Right kidney (tissue), 1 donor: ENCODE data around the gene ARHGAP22.

ENCODE experiments used
- DNase-seq: peaks from one replicate; pipeline ENCODE4 v3.0.0-alpha.2; 2016

Gene ARHGAP22

DNA sequence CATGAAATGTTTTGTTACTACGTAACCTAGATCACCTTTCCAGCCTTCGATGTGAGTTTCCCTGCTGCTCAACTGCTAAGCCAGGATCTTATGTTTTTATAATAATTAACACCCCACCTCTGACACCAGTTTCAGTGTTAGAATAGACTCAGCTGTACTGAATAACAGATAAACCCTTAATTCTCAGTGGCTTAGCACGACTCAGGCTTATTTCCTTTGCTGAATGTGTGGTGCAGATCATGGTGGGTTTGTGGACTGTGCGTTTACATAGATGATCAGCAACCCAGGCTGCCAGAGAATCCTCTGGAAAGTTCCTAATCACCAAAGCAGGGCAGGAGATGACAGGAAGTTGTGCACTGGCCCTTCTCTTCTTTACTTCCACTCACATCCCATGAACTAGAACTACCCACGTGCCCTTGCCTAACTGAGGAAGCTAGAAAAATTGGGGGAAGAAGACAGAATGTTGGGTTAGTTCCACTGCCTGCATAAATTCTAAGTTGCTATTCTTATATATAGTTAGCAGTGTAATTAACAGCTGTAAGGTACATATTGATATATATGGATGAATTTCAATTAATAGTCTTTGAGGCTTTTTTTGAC is 186.6 kb downstream of the ARHGAP22 start:
- no peak for DNase-seq

DNA sequence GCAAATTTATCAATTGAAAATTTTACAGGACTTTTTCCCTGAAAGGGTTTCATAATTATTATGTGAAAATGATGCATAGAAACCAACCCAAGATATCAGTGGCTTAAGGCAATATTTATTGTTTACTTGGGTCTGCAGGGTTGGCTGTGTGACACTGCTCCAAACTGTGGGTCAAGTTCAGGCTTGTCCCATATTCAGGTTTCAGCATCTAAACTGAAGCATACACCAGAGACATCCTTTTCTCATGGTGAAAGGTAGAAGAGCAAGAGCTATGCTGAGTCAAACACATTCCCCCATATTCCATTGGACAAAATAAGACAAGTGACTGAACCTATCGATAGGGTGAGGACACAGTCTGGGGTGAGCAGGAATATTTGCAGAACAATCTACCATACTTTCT is 187.5 kb downstream of the ARHGAP22 start:
- no peak for DNase-seq

DNA sequence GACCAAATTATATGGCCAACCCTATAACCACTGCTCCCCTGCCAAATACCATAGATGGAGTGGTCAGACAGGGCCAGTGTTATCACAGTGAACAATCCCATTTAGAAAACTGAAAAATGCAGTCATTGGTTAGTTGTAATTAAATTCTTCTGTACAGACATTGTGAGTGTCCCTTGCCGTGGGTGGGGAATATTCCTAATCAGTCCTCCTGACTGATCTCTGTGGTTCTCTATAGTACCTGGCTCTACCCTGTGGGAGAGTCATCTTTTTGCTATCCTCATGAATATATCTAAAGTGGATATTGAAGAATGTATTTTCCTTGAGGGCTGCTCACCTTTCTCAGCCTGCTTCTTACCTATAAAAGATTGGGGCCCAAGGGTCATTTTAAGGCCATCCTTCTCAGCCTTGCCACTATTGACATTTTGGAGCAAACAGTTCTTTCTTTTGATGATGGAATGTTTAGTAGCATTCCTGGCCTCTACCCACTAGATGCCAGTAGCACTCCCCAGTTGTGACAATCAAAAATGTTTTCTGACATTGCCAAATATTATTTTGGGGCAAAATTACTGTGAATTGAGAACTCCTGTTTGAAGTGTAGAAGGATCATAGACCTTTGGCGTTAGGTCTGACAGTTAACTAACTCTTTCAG is 188.2 kb downstream of the ARHGAP22 start:
- DNase-seq: no peak

DNA sequence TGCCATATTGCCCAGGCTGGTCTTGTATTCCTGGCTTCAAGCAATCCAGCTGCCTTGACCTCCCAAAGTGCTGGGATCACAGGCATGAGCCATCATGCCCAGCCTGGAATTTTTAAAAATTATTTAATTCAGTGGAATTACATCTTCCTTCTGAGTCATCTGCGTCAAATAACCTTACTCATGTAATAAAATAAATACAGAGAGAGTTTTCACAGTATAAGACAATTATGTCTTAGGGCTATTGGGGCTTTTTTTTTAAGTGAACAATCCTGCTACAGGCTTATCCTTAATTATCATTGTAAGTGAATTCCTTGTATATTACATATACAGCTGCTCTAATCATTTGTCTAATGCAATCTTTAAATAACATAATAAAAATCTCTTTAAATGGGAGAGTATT is 190.1 kb downstream of the ARHGAP22 start:
- no peak for DNase-seq

- no peak for DNase-seq
Measured at GRCh38 chr10:48414160-48414559, 190.7 kb downstream of the ARHGAP22 start.

DNA sequence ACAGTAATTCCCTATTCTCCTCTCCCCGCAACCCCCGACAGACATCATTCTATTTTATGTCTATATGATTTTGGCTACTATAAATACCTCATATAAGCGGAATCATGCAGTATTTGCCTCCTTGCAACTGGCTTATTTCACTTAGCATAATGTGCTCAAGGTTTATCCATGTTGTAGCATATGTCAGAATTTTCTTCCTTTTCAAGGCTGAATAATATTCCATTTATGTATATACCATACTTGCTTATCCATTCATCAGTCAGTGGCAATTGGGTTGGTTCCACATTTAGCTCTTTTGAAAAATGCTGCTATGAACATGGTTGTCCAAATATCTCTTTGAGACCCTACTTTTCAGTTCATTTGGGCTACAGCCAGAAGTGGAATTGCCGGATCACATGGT is 191.9 kb downstream of the ARHGAP22 start:
- no peak for DNase-seq

DNA sequence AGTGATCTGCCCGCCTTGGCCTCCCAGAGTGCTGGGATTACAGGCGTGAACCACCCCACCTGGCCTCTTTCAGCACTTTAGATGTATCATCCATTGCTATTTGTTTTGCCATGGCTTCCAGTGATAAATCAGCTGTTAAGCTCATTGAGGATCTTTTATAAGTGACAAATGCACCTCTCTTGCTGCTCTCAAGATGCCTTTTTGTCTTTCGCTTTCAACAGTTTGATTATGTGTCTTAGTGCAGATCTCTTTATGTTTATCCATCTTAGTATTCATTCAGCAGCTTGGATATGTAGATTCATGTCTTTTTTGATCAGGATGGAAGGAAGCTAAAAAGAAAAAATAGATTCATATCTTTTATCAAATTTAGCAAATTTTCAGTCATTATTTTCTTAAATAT is 192.8 kb downstream of the ARHGAP22 start:
- DNase-seq: no peak

DNA sequence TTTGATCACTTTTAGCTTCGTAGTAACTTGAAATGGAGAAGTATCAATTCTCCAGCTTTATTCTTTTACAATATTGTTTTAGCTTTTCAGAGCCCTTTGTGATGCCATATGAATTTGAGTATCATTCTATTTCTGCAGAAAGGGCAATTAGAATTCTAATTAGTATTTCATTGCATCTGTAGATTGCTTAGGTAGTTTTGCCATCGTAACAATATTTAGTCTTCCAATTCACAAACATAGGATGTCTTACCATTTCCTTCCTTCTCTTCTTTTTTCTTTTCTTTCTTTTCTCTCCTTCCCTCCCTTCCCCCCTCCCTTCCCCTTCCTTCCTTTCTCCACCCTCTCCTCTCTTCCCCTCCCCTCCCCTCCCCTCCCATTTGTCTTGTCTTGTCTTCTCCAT is 193.4 kb downstream of the ARHGAP22 start:
- no peak for DNase-seq

GRCh38 chr10:48410503-48410902 is 194.4 kb downstream of the ARHGAP22 start:
- DNase-seq: no peak

- no peak for DNase-seq
Measured at GRCh38 chr10:48406658-48407057, 198.2 kb downstream of the ARHGAP22 start.

DNA sequence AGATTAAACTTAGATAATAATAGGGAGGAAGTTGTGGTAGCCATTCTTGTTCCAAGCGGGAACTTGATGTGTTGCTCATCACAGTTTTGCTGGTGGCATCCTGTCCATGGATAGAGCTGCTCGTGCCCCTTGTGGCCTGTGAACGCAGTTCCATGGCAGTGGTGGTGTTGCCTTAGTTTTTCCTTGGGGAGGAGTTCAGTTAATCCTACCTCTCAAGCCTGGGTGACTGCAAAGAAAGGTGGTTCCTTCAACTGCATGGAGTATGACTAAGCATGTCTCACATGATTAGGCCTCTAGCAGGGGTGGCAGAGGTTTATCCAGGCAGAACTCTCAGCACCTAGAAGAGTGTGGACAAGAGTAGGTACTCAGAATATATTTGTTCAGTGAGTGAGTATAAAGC is 198.7 kb downstream of the ARHGAP22 start:
- DNase-seq: no peak

GRCh38 chr10:48404646-48405045 is 200.2 kb downstream of the ARHGAP22 start:
- no peak for DNase-seq

GRCh38 chr10:48400850-48401220 is 204.0 kb downstream of the ARHGAP22 start:
- no peak for DNase-seq

- DNase-seq: no peak
Measured at GRCh38 chr10:48400129-48400849, 204.6 kb downstream of the ARHGAP22 start.

DNA sequence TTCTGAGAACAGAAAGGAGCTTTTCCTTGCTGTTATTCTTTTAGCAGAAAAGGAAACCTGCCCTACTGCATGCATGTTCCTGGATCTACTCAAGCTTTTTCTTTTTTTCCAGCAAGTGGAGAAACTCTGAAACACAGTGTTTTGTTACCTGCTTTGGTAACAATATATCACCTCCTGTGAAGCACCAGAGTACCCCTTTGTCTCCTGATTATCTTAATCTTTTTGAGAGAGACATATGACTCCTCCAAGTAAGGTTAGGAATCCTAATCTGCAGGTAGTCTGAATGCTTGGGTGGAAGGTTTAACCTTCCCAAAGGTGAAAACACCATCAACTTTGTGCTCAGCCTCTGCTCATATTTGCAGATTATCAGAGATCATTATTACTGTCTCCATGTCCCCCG is 205.3 kb downstream of the ARHGAP22 start:
- no peak for DNase-seq

DNA sequence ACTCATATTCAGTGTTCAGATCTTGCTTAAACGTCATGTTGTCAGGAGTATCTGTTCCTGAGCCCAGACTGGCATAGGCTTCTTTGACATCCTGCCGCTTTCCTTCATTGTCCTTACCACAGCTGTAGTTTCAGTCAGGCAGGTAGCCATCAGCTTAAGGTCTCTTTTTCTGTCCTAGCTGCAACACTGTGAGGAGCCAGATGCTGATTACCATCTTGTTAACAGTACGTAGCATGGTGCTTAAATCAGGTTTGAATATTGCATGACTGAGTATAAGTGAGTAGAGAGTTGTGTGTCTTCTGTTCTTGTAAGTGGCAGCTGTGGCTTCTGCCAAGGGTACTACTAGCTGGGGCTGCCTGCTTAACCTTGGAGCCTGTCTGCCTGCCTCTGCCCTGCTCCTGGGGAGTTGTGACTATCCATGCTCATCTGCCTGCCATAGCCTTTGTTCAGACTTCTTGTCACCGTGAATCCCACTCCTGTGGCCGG is 205.8 kb downstream of the ARHGAP22 start:
- no peak for DNase-seq

GRCh38 chr10:48398261-48398660 is 206.6 kb downstream of the ARHGAP22 start:
- no peak for DNase-seq
